HepG2 (cell line): ENCODE measurements around the gene PARD3. TPM values are rescaled to one million over a fixed set of nuclear protein-coding genes. Genes with fewer than 3 reads are reported as not detected.
A peak's percentile ranks its signal among the peaks of the same experiment; 100 is the strongest.

Source experiments
- ATAC-seq: fragments of 200-7000 bp; cut with Tn5 transposase; 3 replicates; pipeline ENCODE4 v1.9.1; 2020; ENCODE audit warnings: mild to moderate bottlenecking, moderate library complexity
- BruUV-seq: library from RNA; stranded (reverse); fragments of 400-500 nt; replicated peaks from 2 replicates; lab custom pipeline; 2021; lab: Mats Ljungman, UMichigan
- CTCF ChIA-PET: fragments of 300-600 bp; formaldehyde crosslinking; extraction: SDS; loops from one replicate; lab custom pipeline; 2021; ENCODE audit warnings: low total read pairs, inconsistent platforms, low intra/inter-chr PET ratio; lab: Yijun Ruan, JAX
- POLR2A ChIA-PET: fragments of 350-600 bp; sonication (Branson Sonifier 250); formaldehyde crosslinking; loops from one replicate; lab custom pipeline; 2020; ENCODE audit warnings: antibody characterized with exemption, inconsistent platforms; lab: Yijun Ruan, JAX
- DNase-seq: peaks from one replicate; pipeline ENCODE4 v3.0.0-alpha.2; 2015; ENCODE audit warnings: low spot score
- FAIRE-seq: peaks from 3 replicates; lab custom pipeline; 2011; peaks lifted over from hg19 to GRCh38; lab: Jason Lieb, UNC
- H2AFZ ChIP-seq: one replicate; pipeline ENCODE4 v1.6.1; 2011; ENCODE audit warnings: low read length, inconsistent platforms
- H3K27ac ChIP-seq: fragments of 300-600 bp; 3 replicates; pipeline ENCODE4 v1.8.0; 2011; ENCODE audit warnings: mixed run types, mild to moderate bottlenecking, mixed read lengths, low read length, inconsistent platforms; ENCODE audit not compliant: insufficient read depth; ENCODE audit errors: extremely low read length
- H3K27me3 ChIP-seq, 2 experiments: fragments of 200-600 bp in 1 of 2; 2 replicates in 1 of 2; 3 replicates in 1 of 2; pipeline versions ENCODE4 v1.6.0 to v1.8.0; 2011; ENCODE audit warnings: low read length in 2 of 2, mild to moderate bottlenecking in 2 of 2, moderate library complexity in 2 of 2, inconsistent platforms in 1 of 2; ENCODE audit not compliant: insufficient read depth in 2 of 2, control insufficient read depth in 1 of 2
- H3K36me3 ChIP-seq, 2 experiments: fragments of 200-600 bp in 1 of 2; replicated peaks in 1 of 2; 2 replicates in 1 of 2; 3 replicates in 1 of 2; pipeline versions ENCODE4 v1.5.1 to v1.8.0; 2011; ENCODE audit warnings: low read length in 2 of 2, inconsistent platforms in 1 of 2; ENCODE audit not compliant: insufficient read depth in 2 of 2, control insufficient read depth in 1 of 2
- H3K4me1 ChIP-seq: 2 replicates; pipeline ENCODE4 v1.5.1; 2012; ENCODE audit warnings: low read length, inconsistent platforms; ENCODE audit not compliant: insufficient read depth
- H3K4me2 ChIP-seq: 2 replicates; pipeline ENCODE4 v1.6.0; 2011; ENCODE audit warnings: low read depth, low read length, inconsistent platforms
- H3K4me3 ChIP-seq, 3 experiments: fragments of 200-600 bp in 1 of 3; sonication (generic), shearing (Covaris generic) in 1 of 3; replicated peaks in 1 of 3; 2 replicates each; pipeline ENCODE4 v1.5.1; 2011 to 2016; ENCODE audit warnings: low read length in 3 of 3, inconsistent platforms in 2 of 3, low read depth in 2 of 3, mild to moderate bottlenecking in 2 of 3, control low read depth in 1 of 3, mixed read lengths in 1 of 3; ENCODE audit not compliant: insufficient read depth in 1 of 3
- H3K79me2 ChIP-seq: one replicate; pipeline ENCODE4 v1.6.1; 2011; ENCODE audit warnings: low read length, inconsistent platforms; ENCODE audit not compliant: insufficient read depth
- H3K9ac ChIP-seq: 2 replicates; pipeline ENCODE4 v1.6.0; 2011; ENCODE audit warnings: mild to moderate bottlenecking, low read depth, low read length, inconsistent platforms; ENCODE audit not compliant: insufficient read depth
- H3K9me3 ChIP-seq: 2 replicates; pipeline ENCODE4 v1.5.1; 2012; ENCODE audit warnings: mild to moderate bottlenecking, low read length
- H4K20me1 ChIP-seq: 2 replicates; pipeline ENCODE4 v1.6.0; 2011; ENCODE audit warnings: inconsistent platforms, mild to moderate bottlenecking, low read length, moderate library complexity; ENCODE audit not compliant: insufficient read depth
- EP300 ChIP-seq, 3 experiments: sonication (generic) in 1 of 3; formaldehyde crosslinking in 1 of 3; IDR thresholded peaks; 2 replicates each; pipeline versions ENCODE4 v1.5.1 to v1.6.1; 2011 to 2020; ENCODE audit warnings: low read depth in 2 of 3, low read length in 2 of 3, borderline replicate concordance in 1 of 3, improper control_type of control experiment in 1 of 3, mild to moderate bottlenecking in 1 of 3, missing genetic modification reagents in 1 of 3, moderate library complexity in 1 of 3
- FOSL2 ChIP-seq: sonication (generic); formaldehyde crosslinking; IDR thresholded peaks from 2 replicates; pipeline ENCODE4 v1.4.0; 2020; ENCODE audit warnings: missing genetic modification reagents
- HNF4A ChIP-seq: sonication (generic); formaldehyde crosslinking; IDR thresholded peaks from 2 replicates; pipeline ENCODE4 v1.4.0; 2020; ENCODE audit warnings: missing genetic modification reagents
- HOXA3 ChIP-seq: sonication (generic); formaldehyde crosslinking; IDR thresholded peaks from 2 replicates; pipeline ENCODE4 v1.5.0; 2020; ENCODE audit warnings: missing genetic modification reagents
- KMT2A ChIP-seq: sonication (generic); formaldehyde crosslinking; IDR thresholded peaks from 2 replicates; pipeline ENCODE4 v1.4.0; 2020; ENCODE audit warnings: missing genetic modification reagents
- MAZ ChIP-seq, 2 experiments: sonication (generic) in 1 of 2; formaldehyde crosslinking in 1 of 2; IDR thresholded peaks; 2 replicates each; pipeline versions ENCODE4 v1.5.0 to v1.6.1; 2012 to 2020; ENCODE audit warnings: low read depth in 2 of 2, mild to moderate bottlenecking in 2 of 2, borderline replicate concordance in 1 of 2, improper control_type of control experiment in 1 of 2, low read length in 1 of 2, missing genetic modification reagents in 1 of 2, moderate library complexity in 1 of 2
- NAIF1 ChIP-seq: sonication (generic); formaldehyde crosslinking; IDR thresholded peaks from 2 replicates; pipeline ENCODE4 v1.5.0; 2020; ENCODE audit warnings: mild to moderate bottlenecking, missing genetic modification reagents, borderline replicate concordance
- NR2F6 ChIP-seq, 2 experiments: IDR thresholded peaks; 2 replicates each; pipeline ENCODE4 v1.6.1; 2016; ENCODE audit warnings: antibody characterized with exemption in 1 of 2, mild to moderate bottlenecking in 1 of 2
- RAD51 ChIP-seq: fragments of 450-650 bp; IDR thresholded peaks from 2 replicates; pipeline ENCODE4 v1.6.1; 2016; ENCODE audit warnings: borderline replicate concordance
- RFX1 ChIP-seq: fragments of 450-650 bp; IDR thresholded peaks from 2 replicates; pipeline ENCODE4 v1.6.1; 2017
- RNF2 ChIP-seq: fragments of 450-650 bp; conservative IDR thresholded peaks from 2 replicates; pipeline ENCODE4 v1.6.1; 2016; ENCODE audit warnings: low read depth
- RXRA ChIP-seq: sonication (generic); formaldehyde crosslinking; IDR thresholded peaks from 2 replicates; pipeline ENCODE4 v1.5.1; 2020; ENCODE audit warnings: missing genetic modification reagents
- SAP130 ChIP-seq: IDR thresholded peaks from 2 replicates; pipeline ENCODE4 v1.6.1; 2016; ENCODE audit warnings: low read depth
- ZNF331 ChIP-seq: sonication (generic); formaldehyde crosslinking; IDR thresholded peaks from 2 replicates; pipeline ENCODE4 v1.4.0; 2020; ENCODE audit warnings: missing genetic modification reagents
- WGBS: methylation state at CpG from one replicate; pipeline ENCODE4 v1.1.6; 2017; ENCODE audit warnings: low lambda C conversion rate; 5-methylcytosine and 5-hydroxymethylcytosine counted together
- in situ Hi-C: cut with HindIII; loops from 2 replicates; pipeline ENCODE4 v1.10.0; 2017; ENCODE audit warnings: low pct_unique_long_range_greater_than_20kb; ENCODE audit not compliant: extremely low pct_ligation_motif_present
- intact Hi-C: fragments of 100-400 bp; cut with micrococcal nuclease; formaldehyde crosslinking; loops from one replicate; pipeline ENCODE4 v1.10.0; 2022; ENCODE audit not compliant: unreplicated experiment
- polyA plus RNA-seq, 8 experiments: library from polyadenylated mRNA; depleted of rRNA in 3 of 8; stranded (reverse) in 7 of 8; unstranded in 1 of 8; fragments of >200 nt; fragmentation: Illumina TruSeq in 4 of 8; extraction: Trizol in 4 of 8; gene quantifications; 2 replicates each; pipeline versions ENCODE4 v1.2.1 to v1.2.3, GENCODE V29; 2011 to 2016; ENCODE audit warnings: low read depth in 4 of 8, missing spikeins in 1 of 8, mixed read lengths in 1 of 8; ENCODE audit not compliant: insufficient read depth in 1 of 8
- total RNA-seq, 5 experiments: library from RNA; depleted of rRNA; stranded (reverse); fragments of >200 nt; fragmentation: Illumina TruSeq; extraction: Trizol; gene quantifications; 2 replicates each; pipeline ENCODE4 v1.2.3, GENCODE V29; 2016; ENCODE audit warnings: low read depth in 1 of 5
- TF ChIP-seq, protein P1 (sequence below): IDR thresholded peaks from 2 replicates; pipeline ENCODE4 v1.6.1; 2016; ENCODE audit warnings: low read depth
- TF ChIP-seq, protein P2 (sequence below): sonication (generic); formaldehyde crosslinking; IDR thresholded peaks from 2 replicates; pipeline ENCODE4 v1.9.0; 2021; ENCODE audit warnings: missing genetic modification reagents, mild to moderate bottlenecking, borderline replicate concordance
- TF ChIP-seq, protein P3 (sequence below): sonication (generic); formaldehyde crosslinking; IDR thresholded peaks from 2 replicates; pipeline ENCODE4 v1.4.0; 2020; ENCODE audit warnings: mild to moderate bottlenecking, missing genetic modification reagents

The PARD3 gene
- total and polyA plus RNA-seq, 2 of the 13 experiments (the other 11 are each of a cell fraction or from before 2014, with no cell fraction given), result 40.9 to 60.0 TPM

DNA sequence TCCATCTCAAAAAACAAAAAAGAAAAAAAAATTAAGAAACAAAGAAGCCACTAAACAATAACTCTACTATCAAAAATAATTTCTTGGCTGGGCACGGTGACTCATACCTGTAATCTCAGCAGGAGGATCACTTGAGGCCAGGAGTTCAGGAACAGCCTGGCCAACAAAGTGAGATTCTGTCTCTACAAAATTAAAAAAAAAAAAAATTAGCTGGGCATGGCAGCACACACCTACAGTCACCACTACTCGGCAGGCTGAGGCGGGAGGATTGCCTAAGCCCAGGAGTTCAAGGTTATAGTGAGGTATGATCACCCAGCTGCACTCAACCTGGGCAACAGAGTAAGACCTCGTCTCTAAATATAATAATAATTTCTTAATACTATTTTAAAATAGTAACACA is 69.0 kb downstream of the PARD3 start (continued):
- peak in 1 of 2 experiments; percentile 49; a peak in 1 of 4 replicates for TF ChIP-seq EP300 (IDR thresholded peaks at IDR 0.05; ENCODE audit: low read depth in 2 of 2, low read length in 2 of 2)
- no peak for TF ChIP-seq EP300 (CRISPR knock-in tag; IDR thresholded peaks at IDR 0.05; ENCODE audit: borderline replicate concordance)
- no peak for TF ChIP-seq RXRA (CRISPR knock-in tag)
- TF ChIP-seq, protein P1, sequence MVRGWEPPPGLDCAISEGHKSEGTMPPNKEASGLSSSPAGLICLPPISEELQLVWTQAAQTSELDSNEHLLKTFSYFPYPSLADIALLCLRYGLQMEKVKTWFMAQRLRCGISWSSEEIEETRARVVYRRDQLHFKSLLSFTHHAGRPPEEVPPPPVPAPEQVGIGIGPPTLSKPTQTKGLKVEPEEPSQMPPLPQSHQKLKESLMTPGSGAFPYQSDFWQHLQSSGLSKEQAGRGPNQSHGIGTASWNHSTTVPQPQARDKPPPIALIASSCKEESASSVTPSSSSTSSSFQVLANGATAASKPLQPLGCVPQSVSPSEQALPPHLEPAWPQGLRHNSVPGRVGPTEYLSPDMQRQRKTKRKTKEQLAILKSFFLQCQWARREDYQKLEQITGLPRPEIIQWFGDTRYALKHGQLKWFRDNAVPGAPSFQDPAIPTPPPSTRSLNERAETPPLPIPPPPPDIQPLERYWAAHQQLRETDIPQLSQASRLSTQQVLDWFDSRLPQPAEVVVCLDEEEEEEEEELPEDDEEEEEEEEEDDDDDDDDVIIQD, result 0 out of 2 replicates have a peak, but pooled peaks have one; percentile 24
- peak; percentile 50; the same call in 1 of the 2 replicates for TF ChIP-seq KMT2A
- TF ChIP-seq ZNF331 (CRISPR knock-in tag), result 0 out of 2 replicates have a peak, but pooled peaks have one; percentile 30
- peak; percentile 67 for TF ChIP-seq NR2F6 (IDR thresholded peaks at IDR 0.05)
- TF ChIP-seq NR2F6 (CRISPR knock-in tag; IDR thresholded peaks at IDR 0.05), result peak; percentile 60; the same call in 1 of the 2 replicates
- peak; percentile 53 for TF ChIP-seq HNF4A (CRISPR knock-in tag)
- peak; percentile 62 for TF ChIP-seq FOSL2 (CRISPR knock-in tag)
- TF ChIP-seq HOXA3, result peak; percentile 17; the same call in 1 of the 2 replicates
- peak; percentile 29; the same call in 1 of the 2 replicates for TF ChIP-seq SAP130 (CRISPR knock-in tag)
- TF ChIP-seq, all 625 proteins: peak for 21

DNA sequence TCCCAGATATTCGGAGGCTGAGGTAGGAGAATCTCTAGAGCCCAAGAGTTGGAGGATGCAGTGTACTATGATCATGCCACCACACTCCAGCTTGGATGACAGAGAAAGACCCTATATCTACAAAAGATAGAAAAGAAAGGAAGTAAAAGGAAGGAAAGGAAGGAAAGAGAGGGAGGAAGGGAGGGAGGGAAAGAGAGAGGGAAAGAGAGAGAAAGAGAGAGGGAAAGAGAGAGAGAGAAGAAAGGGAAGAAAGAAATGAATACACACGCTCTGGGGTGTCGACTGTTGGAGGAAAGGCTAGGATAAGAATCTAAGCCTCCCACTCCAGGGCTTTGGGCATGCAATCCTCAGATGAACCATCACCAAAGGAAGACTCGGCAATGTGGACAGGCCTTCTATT is 69.9 kb downstream of the PARD3 start:
- no peak for TF ChIP-seq RFX1
- no peak for TF ChIP-seq NAIF1
- TF ChIP-seq MAZ (IDR thresholded peaks at IDR 0.05; ENCODE audit: borderline replicate concordance, low read depth, low read length), result no peak
- no peak for TF ChIP-seq MAZ (CRISPR knock-in tag; IDR thresholded peaks at IDR 0.05; ENCODE audit: low read depth)
- TF ChIP-seq, protein P2, sequence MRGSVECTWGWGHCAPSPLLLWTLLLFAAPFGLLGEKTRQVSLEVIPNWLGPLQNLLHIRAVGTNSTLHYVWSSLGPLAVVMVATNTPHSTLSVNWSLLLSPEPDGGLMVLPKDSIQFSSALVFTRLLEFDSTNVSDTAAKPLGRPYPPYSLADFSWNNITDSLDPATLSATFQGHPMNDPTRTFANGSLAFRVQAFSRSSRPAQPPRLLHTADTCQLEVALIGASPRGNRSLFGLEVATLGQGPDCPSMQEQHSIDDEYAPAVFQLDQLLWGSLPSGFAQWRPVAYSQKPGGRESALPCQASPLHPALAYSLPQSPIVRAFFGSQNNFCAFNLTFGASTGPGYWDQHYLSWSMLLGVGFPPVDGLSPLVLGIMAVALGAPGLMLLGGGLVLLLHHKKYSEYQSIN (CRISPR knock-in tag), result no peak
- TF ChIP-seq, protein P3, sequence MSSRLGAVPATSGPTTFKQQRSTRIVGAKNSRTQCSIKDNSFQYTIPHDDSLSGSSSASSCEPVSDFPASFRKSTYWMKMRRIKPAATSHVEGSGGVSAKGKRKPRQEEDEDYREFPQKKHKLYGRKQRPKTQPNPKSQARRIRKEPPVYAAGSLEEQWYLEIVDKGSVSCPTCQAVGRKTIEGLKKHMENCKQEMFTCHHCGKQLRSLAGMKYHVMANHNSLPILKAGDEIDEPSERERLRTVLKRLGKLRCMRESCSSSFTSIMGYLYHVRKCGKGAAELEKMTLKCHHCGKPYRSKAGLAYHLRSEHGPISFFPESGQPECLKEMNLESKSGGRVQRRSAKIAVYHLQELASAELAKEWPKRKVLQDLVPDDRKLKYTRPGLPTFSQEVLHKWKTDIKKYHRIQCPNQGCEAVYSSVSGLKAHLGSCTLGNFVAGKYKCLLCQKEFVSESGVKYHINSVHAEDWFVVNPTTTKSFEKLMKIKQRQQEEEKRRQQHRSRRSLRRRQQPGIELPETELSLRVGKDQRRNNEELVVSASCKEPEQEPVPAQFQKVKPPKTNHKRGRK (CRISPR knock-in tag), result peak; percentile 36; the same call in 1 of the 2 replicates
- TF ChIP-seq RAD51, result 0 out of 2 replicates have a peak, but pooled peaks have one; percentile 23
- TF ChIP-seq RNF2, result no peak
- no peak for ATAC-seq
- no TSS peak for BruUV-seq
- H3K36me3 ChIP-seq, result no peaks in the 10 kb centered on the region
- in situ Hi-C loops (no loop called here), intact Hi-C loops (no loop called here)
- ChIA-PET CTCF (no interaction called here), POLR2A (interaction anchor here (1.6 kb wide), 1 partner anchor 8 kb away, joined by 12 read pairs; no protein-coding TSS in a partner anchor)
- peaks cover 13% of the 10 kb centered on the region for H4K20me1 ChIP-seq
- no peak overlapping the region for H3K9ac ChIP-seq
- peaks cover 84% of the 10 kb centered on the region for H3K79me2 ChIP-seq
- no peak overlapping the region for H2AFZ ChIP-seq
- H3K4me1 ChIP-seq, result peaks cover 56% of the 10 kb centered on the region
- no peak overlapping the region for H3K4me3 ChIP-seq
- DNase-seq, result no peak
- no peaks in the 10 kb centered on the region for H3K9me3 ChIP-seq
- WGBS, result 98% methylated on average over 4 of the region's 4 CpGs
- H3K4me2 ChIP-seq, result no peak overlapping the region
- no peak overlapping the region for H3K27ac ChIP-seq
- no peaks in the 10 kb centered on the region for H3K27me3 ChIP-seq
- FAIRE-seq, result no peak
